ENCODE measurements around the gene GDPGP1.

- TF ChIP-seq, protein P1, sequence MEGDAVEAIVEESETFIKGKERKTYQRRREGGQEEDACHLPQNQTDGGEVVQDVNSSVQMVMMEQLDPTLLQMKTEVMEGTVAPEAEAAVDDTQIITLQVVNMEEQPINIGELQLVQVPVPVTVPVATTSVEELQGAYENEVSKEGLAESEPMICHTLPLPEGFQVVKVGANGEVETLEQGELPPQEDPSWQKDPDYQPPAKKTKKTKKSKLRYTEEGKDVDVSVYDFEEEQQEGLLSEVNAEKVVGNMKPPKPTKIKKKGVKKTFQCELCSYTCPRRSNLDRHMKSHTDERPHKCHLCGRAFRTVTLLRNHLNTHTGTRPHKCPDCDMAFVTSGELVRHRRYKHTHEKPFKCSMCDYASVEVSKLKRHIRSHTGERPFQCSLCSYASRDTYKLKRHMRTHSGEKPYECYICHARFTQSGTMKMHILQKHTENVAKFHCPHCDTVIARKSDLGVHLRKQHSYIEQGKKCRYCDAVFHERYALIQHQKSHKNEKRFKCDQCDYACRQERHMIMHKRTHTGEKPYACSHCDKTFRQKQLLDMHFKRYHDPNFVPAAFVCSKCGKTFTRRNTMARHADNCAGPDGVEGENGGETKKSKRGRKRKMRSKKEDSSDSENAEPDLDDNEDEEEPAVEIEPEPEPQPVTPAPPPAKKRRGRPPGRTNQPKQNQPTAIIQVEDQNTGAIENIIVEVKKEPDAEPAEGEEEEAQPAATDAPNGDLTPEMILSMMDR (IDR thresholded peaks at IDR 0.05; ENCODE audit: insufficient read depth, low read length) = no peak
- TF ChIP-seq POLR2AphosphoS5 (IDR thresholded peaks at IDR 0.05; ENCODE audit: low read depth) (no peak), SPI1 (IDR thresholded peaks at IDR 0.05; ENCODE audit: borderline replicate concordance, low read depth) (peak; percentile 62; the same call in 1 of the 2 replicates), GABPA (IDR thresholded peaks at IDR 0.05; ENCODE audit: low read depth) (no peak)
- TF ChIP-seq, protein P2, sequence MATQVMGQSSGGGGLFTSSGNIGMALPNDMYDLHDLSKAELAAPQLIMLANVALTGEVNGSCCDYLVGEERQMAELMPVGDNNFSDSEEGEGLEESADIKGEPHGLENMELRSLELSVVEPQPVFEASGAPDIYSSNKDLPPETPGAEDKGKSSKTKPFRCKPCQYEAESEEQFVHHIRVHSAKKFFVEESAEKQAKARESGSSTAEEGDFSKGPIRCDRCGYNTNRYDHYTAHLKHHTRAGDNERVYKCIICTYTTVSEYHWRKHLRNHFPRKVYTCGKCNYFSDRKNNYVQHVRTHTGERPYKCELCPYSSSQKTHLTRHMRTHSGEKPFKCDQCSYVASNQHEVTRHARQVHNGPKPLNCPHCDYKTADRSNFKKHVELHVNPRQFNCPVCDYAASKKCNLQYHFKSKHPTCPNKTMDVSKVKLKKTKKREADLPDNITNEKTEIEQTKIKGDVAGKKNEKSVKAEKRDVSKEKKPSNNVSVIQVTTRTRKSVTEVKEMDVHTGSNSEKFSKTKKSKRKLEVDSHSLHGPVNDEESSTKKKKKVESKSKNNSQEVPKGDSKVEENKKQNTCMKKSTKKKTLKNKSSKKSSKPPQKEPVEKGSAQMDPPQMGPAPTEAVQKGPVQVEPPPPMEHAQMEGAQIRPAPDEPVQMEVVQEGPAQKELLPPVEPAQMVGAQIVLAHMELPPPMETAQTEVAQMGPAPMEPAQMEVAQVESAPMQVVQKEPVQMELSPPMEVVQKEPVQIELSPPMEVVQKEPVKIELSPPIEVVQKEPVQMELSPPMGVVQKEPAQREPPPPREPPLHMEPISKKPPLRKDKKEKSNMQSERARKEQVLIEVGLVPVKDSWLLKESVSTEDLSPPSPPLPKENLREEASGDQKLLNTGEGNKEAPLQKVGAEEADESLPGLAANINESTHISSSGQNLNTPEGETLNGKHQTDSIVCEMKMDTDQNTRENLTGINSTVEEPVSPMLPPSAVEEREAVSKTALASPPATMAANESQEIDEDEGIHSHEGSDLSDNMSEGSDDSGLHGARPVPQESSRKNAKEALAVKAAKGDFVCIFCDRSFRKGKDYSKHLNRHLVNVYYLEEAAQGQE (IDR thresholded peaks at IDR 0.05; ENCODE audit: insufficient replicate concordance, low read depth) = no peak
Measured at GRCh38 chr15:90287101-90287500, 53.1 kb downstream of the GDPGP1 start.

All from HL-60 (cell line).